Endothelial cell of umbilical vein (primary cell): ENCODE results near the gene KRTAP29-1. TPM values are rescaled to one million over a fixed set of nuclear protein-coding genes. Genes with fewer than 3 reads are reported as not detected.

Experiments used
- BruUV-seq: library from RNA; stranded (reverse); fragments of 400-500 nt; replicated peaks from 2 replicates; lab custom pipeline; 2021; lab: Mats Ljungman, UMichigan
- CTCF ChIA-PET: fragments of 300-600, 350-600 bp; sonication (Branson Sonifier 250); formaldehyde crosslinking; loops from one replicate; lab custom pipeline; 2021; ENCODE audit warnings: antibody characterized with exemption, inconsistent platforms; lab: Charles Lee
- POLR2A ChIA-PET: fragments of 300-600, 350-600 bp; sonication (Branson Sonifier 250); formaldehyde crosslinking; loops from one replicate; lab custom pipeline; 2021; ENCODE audit warnings: antibody characterized with exemption, inconsistent platforms; lab: Charles Lee
- DNase-seq: peaks from one replicate; pipeline ENCODE4 v3.0.0-alpha.2; 2011; ENCODE audit warnings: low read depth, low spot score
- FAIRE-seq: peaks from 2 replicates; lab custom pipeline; 2011; peaks lifted over from hg19 to GRCh38; lab: Jason Lieb, UNC
- H2AFZ ChIP-seq: 2 replicates; pipeline ENCODE4 v1.6.0; 2012; ENCODE audit warnings: low read depth, low read length, control low read depth, inconsistent platforms
- H3K27ac ChIP-seq: 2 replicates; pipeline ENCODE4 v1.5.1; 2011; ENCODE audit warnings: low read depth, mild to moderate bottlenecking, control low read depth, low read length, moderate library complexity; ENCODE audit not compliant: insufficient read depth
- H3K27me3 ChIP-seq, 2 experiments: 2 replicates each; pipeline versions ENCODE4 v1.6.0 to v1.6.1; 2011; ENCODE audit warnings: low read length in 2 of 2, mixed read lengths in 1 of 2; ENCODE audit not compliant: control insufficient read depth in 2 of 2, insufficient read depth in 2 of 2
- H3K36me3 ChIP-seq, 2 experiments: 2 replicates in 1 of 2; 3 replicates in 1 of 2; pipeline ENCODE4 v1.5.1; 2011; ENCODE audit warnings: low read length in 2 of 2, mild to moderate bottlenecking in 1 of 2, moderate library complexity in 1 of 2; ENCODE audit not compliant: control insufficient read depth in 2 of 2, insufficient read depth in 2 of 2; ENCODE audit errors: extremely low read depth in 1 of 2
- H3K4me1 ChIP-seq: 3 replicates; pipeline ENCODE4 v1.5.1; 2011; ENCODE audit warnings: mild to moderate bottlenecking, low read length; ENCODE audit not compliant: control insufficient read depth, insufficient read depth; ENCODE audit errors: extremely low read depth
- H3K4me2 ChIP-seq: 2 replicates; pipeline ENCODE4 v1.6.1; 2011; ENCODE audit warnings: low read length, control low read depth, mixed read lengths; ENCODE audit not compliant: insufficient read depth
- H3K4me3 ChIP-seq, 3 experiments: fragments of 200-600 bp in 1 of 3; sonication (generic), shearing (Covaris generic) in 1 of 3; replicated peaks in 1 of 3; 2 replicates each; pipeline ENCODE4 v1.5.1; 2011 to 2016; ENCODE audit warnings: control low read depth in 3 of 3, low read length in 3 of 3, mild to moderate bottlenecking in 2 of 3, inconsistent platforms in 1 of 3, low read depth in 1 of 3, moderate library complexity in 1 of 3; ENCODE audit not compliant: insufficient read depth in 1 of 3
- H3K79me2 ChIP-seq: 2 replicates; pipeline ENCODE4 v1.6.0; 2012; ENCODE audit warnings: low read length, inconsistent platforms; ENCODE audit not compliant: control insufficient read depth, insufficient read depth
- H3K9ac ChIP-seq: replicated peaks from 2 replicates; pipeline ENCODE3; 2011; ENCODE audit warnings: low read length, control low read depth; ENCODE audit not compliant: insufficient read depth; ENCODE audit errors: extremely low read depth
- H3K9me1 ChIP-seq: replicated peaks from 3 replicates; pipeline ENCODE4 v1.6.0; 2011; ENCODE audit warnings: mild to moderate bottlenecking, low read length; ENCODE audit not compliant: control insufficient read depth, insufficient read depth; ENCODE audit errors: extremely low read depth
- H3K9me3 ChIP-seq: replicated peaks from 2 replicates; pipeline ENCODE4 v1.5.1; 2012; ENCODE audit warnings: low read length, inconsistent platforms; ENCODE audit not compliant: control insufficient read depth, insufficient read depth
- H4K20me1 ChIP-seq: replicated peaks from 2 replicates; pipeline ENCODE3; 2011; ENCODE audit warnings: mild to moderate bottlenecking, low read length; ENCODE audit not compliant: control insufficient read depth, insufficient read depth; ENCODE audit errors: extremely low read depth
- CTCF ChIP-seq, 2 donors: IDR thresholded peaks; 1 replicate in 1 of 2; 2 replicates in 1 of 2; pipeline ENCODE4 v1.5.1; 2011; ENCODE audit warnings: low read length in 2 of 2, mild to moderate bottlenecking in 2 of 2, moderate library complexity in 2 of 2, control low read depth in 1 of 2, inconsistent platforms in 1 of 2, low read depth in 1 of 2; ENCODE audit not compliant: insufficient read depth in 1 of 2; ENCODE audit errors: extremely low read depth in 1 of 2
- EZH2 ChIP-seq: IDR thresholded peaks from 2 replicates; pipeline ENCODE4 v1.6.1; 2012; ENCODE audit warnings: borderline replicate concordance, low read depth, mild to moderate bottlenecking, moderate library complexity, low read length, inconsistent platforms; ENCODE audit not compliant: severe bottlenecking
- FOS ChIP-seq: IDR thresholded peaks from 2 replicates; pipeline ENCODE4 v1.6.1; 2011; ENCODE audit warnings: mild to moderate bottlenecking, low read length, moderate library complexity, borderline replicate concordance; ENCODE audit not compliant: insufficient read depth
- GATA2 ChIP-seq: IDR thresholded peaks from 2 replicates; pipeline ENCODE4 v1.7.0; 2011; ENCODE audit warnings: low read depth, mild to moderate bottlenecking, moderate library complexity, mixed read lengths, low read length; ENCODE audit not compliant: insufficient read length, insufficient read depth
- JUN ChIP-seq: IDR thresholded peaks from 2 replicates; pipeline ENCODE4 v1.6.1; 2011; ENCODE audit warnings: borderline replicate concordance, low read depth; ENCODE audit not compliant: insufficient read length, insufficient read depth
- MAX ChIP-seq: IDR thresholded peaks from 2 replicates; pipeline ENCODE4 v1.6.1; 2011; ENCODE audit not compliant: insufficient read depth, insufficient read length
- POLR2A ChIP-seq: IDR thresholded peaks from 2 replicates; pipeline ENCODE4 v1.6.1; 2012; ENCODE audit warnings: low read depth, mild to moderate bottlenecking, control low read depth, low read length
- POLR2AphosphoS5 ChIP-seq: IDR thresholded peaks from 2 replicates; pipeline ENCODE4 v1.6.1; 2012; ENCODE audit warnings: low read depth, mild to moderate bottlenecking, control low read depth, low read length, moderate library complexity; ENCODE audit not compliant: insufficient read depth
- dilution Hi-C: fragments of 300-500 bp; cut with MboI; formaldehyde crosslinking; loops from one replicate; pipeline ENCODE4 v1.15.0; 2019; ENCODE audit warnings: low sequenced_read_pairs; ENCODE audit not compliant: extremely low pct_ligation_motif_present
- intact Hi-C: fragments of 100-400 bp; cut with micrococcal nuclease; formaldehyde crosslinking; loops from one replicate; pipeline ENCODE4 v1.10.0; 2022
- polyA plus RNA-seq, 4 experiments: library from polyadenylated mRNA; depleted of rRNA in 3 of 4; stranded (reverse) in 3 of 4; unstranded in 1 of 4; fragments of >200 nt; gene quantifications; 2 replicates each; pipeline versions ENCODE4 v1.2.1 to v1.2.3, GENCODE V29; 2011 to 2012; ENCODE audit warnings: missing spikeins in 1 of 4
- total RNA-seq: library from RNA; stranded (reverse); gene quantifications from 2 replicates; pipeline ENCODE4 v1.2.3, GENCODE V29; 2021

The KRTAP29-1 gene
- total and polyA plus RNA-seq, 2 donors (not counting 3 experiments of a cell fraction or from before 2014, with no cell fraction given), result not detected

DNA sequence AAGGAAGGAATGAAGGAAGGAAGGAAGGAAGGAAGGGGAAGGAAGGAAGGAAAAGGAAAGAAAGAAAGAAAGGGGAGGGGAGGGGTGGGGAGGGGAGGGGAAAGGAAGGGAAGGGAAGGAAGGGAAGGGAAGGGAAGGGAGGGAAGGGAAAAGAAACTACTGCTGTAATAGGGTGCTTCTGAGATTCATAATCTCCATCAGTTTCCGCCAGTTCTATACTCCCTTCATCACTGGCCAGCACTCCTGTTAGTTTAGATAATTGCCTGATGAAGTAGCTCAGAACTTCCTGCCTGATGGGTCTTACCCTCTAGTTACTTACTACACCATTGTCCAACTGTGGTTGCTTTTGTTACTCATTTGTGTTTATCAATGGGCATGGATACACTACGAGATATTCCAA lies 39.4 kb downstream of the KRTAP29-1 start:
- FAIRE-seq (no peak), DNase-seq (no peak)
- intact Hi-C loops (no loop called here), dilution Hi-C loops (no loop called here)
- no peak for TF ChIP-seq JUN
- TF ChIP-seq POLR2AphosphoS5, result no peak
- TF ChIP-seq EZH2, result no peak
- no peak for TF ChIP-seq GATA2
- no peak for TF ChIP-seq FOS
- no peak for TF ChIP-seq POLR2A
- no peak for TF ChIP-seq CTCF (IDR thresholded peaks at IDR 0.05; ENCODE audit: extremely low read depth in 1 of 2, insufficient read depth in 1 of 2, low read depth in 1 of 2, low read length in 2 of 2)
- no peak for TF ChIP-seq MAX
- H3K27me3 ChIP-seq, result no peaks in the 10 kb centered on the region
- H4K20me1 ChIP-seq, result no peaks in the 10 kb centered on the region
- H2AFZ ChIP-seq, result no peak overlapping the region
- no peak overlapping the region for H3K9ac ChIP-seq
- ChIA-PET POLR2A (no interaction called here), CTCF (no interaction called here)
- H3K36me3 ChIP-seq, result no peaks in the 10 kb centered on the region
- H3K79me2 ChIP-seq, result no peaks in the 10 kb centered on the region
- no peak overlapping the region for H3K4me3 ChIP-seq
- no TSS peak for BruUV-seq
- H3K4me1 ChIP-seq, result no peaks in the 10 kb centered on the region
- H3K9me3 ChIP-seq, result no peaks in the 10 kb centered on the region
- H3K27ac ChIP-seq, result no peak overlapping the region
- no peaks in the 10 kb centered on the region for H3K9me1 ChIP-seq
- H3K4me2 ChIP-seq, result no peak overlapping the region
